Measurements from ENCODE around the gene HYOU1. TPM values are rescaled to one million over a fixed set of nuclear protein-coding genes. Genes with fewer than 3 reads are reported as not detected.
A peak's percentile ranks its signal among the peaks of the same experiment; 100 is the strongest.

Gene HYOU1
- polyA plus RNA-seq, 1 of the 3 experiments (the other 2 are of a cell fraction), result 90.8 TPM

GRCh38 chr11:118996926-118997626 lies 59.9 kb downstream of the HYOU1 start:
- no peaks in the 10 kb centered on the region for H3K27me3 ChIP-seq (ENCODE audit: insufficient read depth)
- peak overlapping the region; percentile 26 to 67; a peak in 3 of 4 replicates for H3K27ac ChIP-seq (ENCODE audit: low read depth in 2 of 2, low read length in 1 of 2)
- peaks cover 51% of the 10 kb centered on the region for H3K79me2 ChIP-seq (ENCODE audit: insufficient read depth)
- H3K9me2 ChIP-seq, result no peaks in the 10 kb centered on the region
- TF ChIP-seq RXRA (IDR thresholded peaks at IDR 0.05; ENCODE audit: borderline replicate concordance, low read depth) (no peak), SIN3A (IDR thresholded peaks at IDR 0.05; ENCODE audit: borderline replicate concordance, low read depth, low read length) (no peak), JUND (IDR thresholded peaks at IDR 0.05) (no peak), NRF1 (IDR thresholded peaks at IDR 0.05; ENCODE audit: low read depth, low read length) (no peak), NFIC (IDR thresholded peaks at IDR 0.05; ENCODE audit: borderline replicate concordance) (no peak), FOXJ3 (CRISPR knock-in tag; IDR thresholded peaks at IDR 0.05) (no peak), POLR2AphosphoS5 (IDR thresholded peaks at IDR 0.05; ENCODE audit: low read depth, low read length) (no peak), GABPA (IDR thresholded peaks at IDR 0.05; ENCODE audit: low read depth) (peak; percentile 13; the same call in 1 of the 2 replicates), YY1 (IDR thresholded peaks at IDR 0.05; ENCODE audit: low read depth) (no peak), EZH2phosphoT487 (IDR thresholded peaks at IDR 0.05; ENCODE audit: borderline replicate concordance, low read depth) (no peak)
- TF ChIP-seq, protein P1, sequence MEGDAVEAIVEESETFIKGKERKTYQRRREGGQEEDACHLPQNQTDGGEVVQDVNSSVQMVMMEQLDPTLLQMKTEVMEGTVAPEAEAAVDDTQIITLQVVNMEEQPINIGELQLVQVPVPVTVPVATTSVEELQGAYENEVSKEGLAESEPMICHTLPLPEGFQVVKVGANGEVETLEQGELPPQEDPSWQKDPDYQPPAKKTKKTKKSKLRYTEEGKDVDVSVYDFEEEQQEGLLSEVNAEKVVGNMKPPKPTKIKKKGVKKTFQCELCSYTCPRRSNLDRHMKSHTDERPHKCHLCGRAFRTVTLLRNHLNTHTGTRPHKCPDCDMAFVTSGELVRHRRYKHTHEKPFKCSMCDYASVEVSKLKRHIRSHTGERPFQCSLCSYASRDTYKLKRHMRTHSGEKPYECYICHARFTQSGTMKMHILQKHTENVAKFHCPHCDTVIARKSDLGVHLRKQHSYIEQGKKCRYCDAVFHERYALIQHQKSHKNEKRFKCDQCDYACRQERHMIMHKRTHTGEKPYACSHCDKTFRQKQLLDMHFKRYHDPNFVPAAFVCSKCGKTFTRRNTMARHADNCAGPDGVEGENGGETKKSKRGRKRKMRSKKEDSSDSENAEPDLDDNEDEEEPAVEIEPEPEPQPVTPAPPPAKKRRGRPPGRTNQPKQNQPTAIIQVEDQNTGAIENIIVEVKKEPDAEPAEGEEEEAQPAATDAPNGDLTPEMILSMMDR (IDR thresholded peaks at IDR 0.05), result peak; percentile 47
- H2AFZ ChIP-seq (ENCODE audit: low read depth), result peak overlapping the region; percentile 99
- H3K9me3 ChIP-seq, result no peaks in the 10 kb centered on the region
- H3F3A ChIP-seq (replicated peaks; ENCODE audit: insufficient read depth), result peaks cover 23% of the 10 kb centered on the region
- peak overlapping the region; percentile 78 for H3K9ac ChIP-seq
- peak; percentile 66 for DNase-seq
- no peaks in the 10 kb centered on the region for H4K20me1 ChIP-seq (ENCODE audit: insufficient read depth)
- CTCF ChIA-PET, result interaction anchor here (0.6 to 4.1 kb wide), 8 partner anchors 15 to 307 kb away, joined by 3 to 13 read pairs (median 4); partner anchors contain the start of genes BCL9L and UPK2
- peak overlapping the region; percentile 98 for H3K4me2 ChIP-seq
- H3K4me3 ChIP-seq (ENCODE audit: low read depth in 2 of 2, low read length in 1 of 2), result peak overlapping the region; percentile 77 to 97
- WGBS (ENCODE audit: low lambda C conversion rate), result 24% methylated on average over 16 of the region's 22 CpGs
- POLR2A ChIA-PET, result interaction anchor here (1.0 to 1.6 kb wide), 3 partner anchors 8 to 206 kb away, joined by 3 to 5 read pairs (median 3); partner anchors contain the start of gene DDX6
- H3K4me1 ChIP-seq (ENCODE audit: control insufficient read depth in 1 of 2, insufficient read depth in 2 of 2, low read depth in 1 of 2, low read length in 1 of 2), result peaks cover 5 to 16% of the 10 kb centered on the region in 2 experiments; a peak in 3 of 4 replicates
- peaks cover 3 to 24% of the 10 kb centered on the region in 2 experiments for H3K36me3 ChIP-seq (replicated peaks in 1 of 2; ENCODE audit: control insufficient read depth in 1 of 2, insufficient read depth in 2 of 2, low read length in 1 of 2)

Small RNA genes lying within 50 kb of the gene (small RNA-seq; reads per million reads assigned to genes)
- gene AP003392.2 (0 reads per million in 7 experiments), gene RF00017 (0 reads per million in 7 experiments), gene RF00019 (0 reads per million in 7 experiments)

Other genes with a start within 250 kb of the HYOU1 start
- gene CXCR5, start 173.3 kb downstream of the HYOU1 start, polyA plus RNA-seq (2012; rRNA removed), result 0.02 TPM in 1 of 2 replicates, not detected in the other
- 4.5 and 12.1 TPM in 2 replicates for gene BCL9L, start 131.3 kb downstream of the HYOU1 start, polyA plus RNA-seq (2012; rRNA removed)
- 0.15 and 0.21 TPM in 2 replicates for gene UPK2, start 100.9 kb downstream of the HYOU1 start, polyA plus RNA-seq (2012; rRNA removed)
- gene FOXR1, start 85.4 kb downstream of the HYOU1 start, polyA plus RNA-seq (2012; rRNA removed), result not detected in 2 replicates
- 16.0 and 19.8 TPM in 2 replicates for gene CENATAC, start 59.1 kb downstream of the HYOU1 start, polyA plus RNA-seq (2012; rRNA removed)
- gene RPS25, start 38.9 kb downstream of the HYOU1 start, polyA plus RNA-seq (2012; rRNA removed), result 2,335 and 2,688 TPM in 2 replicates
- 299 and 368 TPM in 2 replicates for gene TRAPPC4, start 38.4 kb downstream of the HYOU1 start, polyA plus RNA-seq (2012; rRNA removed)
- gene SLC37A4, start 26.3 kb downstream of the HYOU1 start, polyA plus RNA-seq (2012; rRNA removed), result 21.8 and 22.1 TPM in 2 replicates
- gene VPS11, start 10.6 kb upstream of the HYOU1 start, polyA plus RNA-seq (2012; rRNA removed), result 13.8 and 14.8 TPM in 2 replicates
- gene HMBS, start 27.7 kb upstream of the HYOU1 start, polyA plus RNA-seq (2012; rRNA removed), result 69.4 and 77.4 TPM in 2 replicates
- 99.5 and 128 TPM in 2 replicates for gene DPAGT1, start 44.6 kb upstream of the HYOU1 start, polyA plus RNA-seq (2012; rRNA removed)
- gene C2CD2L, start 50.1 kb upstream of the HYOU1 start, polyA plus RNA-seq (2012; rRNA removed), result 7.6 and 8.6 TPM in 2 replicates
- 21.8 and 36.1 TPM in 2 replicates for gene HINFP, start 64.4 kb upstream of the HYOU1 start, polyA plus RNA-seq (2012; rRNA removed)
- 0.50 and 0.72 TPM in 2 replicates for gene ABCG4, start 91.8 kb upstream of the HYOU1 start, polyA plus RNA-seq (2012; rRNA removed)
- gene NLRX1, start 111.5 kb upstream of the HYOU1 start, polyA plus RNA-seq (2012; rRNA removed), result 13.7 and 13.8 TPM in 2 replicates
- gene NHERF4, start 128.3 kb upstream of the HYOU1 start, polyA plus RNA-seq (2012; rRNA removed), result not detected in 2 replicates
- 9.5 and 10.4 TPM in 2 replicates for gene CBL, start 149.1 kb upstream of the HYOU1 start, polyA plus RNA-seq (2012; rRNA removed)